ENCODE results near the gene DENND1A. TPM values are rescaled to one million over a fixed set of nuclear protein-coding genes. Genes with fewer than 3 reads are reported as not detected.
"Not testable (repeated sequence)": the region's sequence is repeated elsewhere in the genome, so short reads cannot be mapped to it uniquely, and the experiment has no call there.

Gene DENND1A
- total RNA-seq, 1 donor from 2014 or later: 24.0 TPM

GRCh38 chr9:123922431-123922830, 7.5 kb downstream of the DENND1A start:
- no peak for DNase-seq

- DNase-seq: no peak
These were observed 15.3 kb downstream of the DENND1A start for GRCh38 chr9:123914517-123915196.

- DNase-seq: no peak
These were observed 17.6 kb downstream of the DENND1A start for GRCh38 chr9:123912167-123912897.

GRCh38 chr9:123911024-123911423, 18.9 kb downstream of the DENND1A start:
- DNase-seq: no peak

- DNase-seq: not testable (repeated sequence)
These were observed 20.7 kb downstream of the DENND1A start for GRCh38 chr9:123909192-123909591.

- not testable (repeated sequence) for DNase-seq
These were observed 26.4 kb downstream of the DENND1A start for GRCh38 chr9:123903550-123903949.

GRCh38 chr9:123894822-123895221, 35.1 kb downstream of the DENND1A start:
- no peak for DNase-seq

GRCh38 chr9:123893831-123894460, 36.0 kb downstream of the DENND1A start:
- no peak for DNase-seq

GRCh38 chr9:123893115-123893514, 36.8 kb downstream of the DENND1A start:
- no peak for DNase-seq

GRCh38 chr9:123887837-123888236, 42.1 kb downstream of the DENND1A start:
- DNase-seq: no peak

- DNase-seq: not testable (repeated sequence)
These were observed 44.1 kb downstream of the DENND1A start for GRCh38 chr9:123885834-123886233.

GRCh38 chr9:123883634-123884033, 46.3 kb downstream of the DENND1A start:
- DNase-seq: no peak

GRCh38 chr9:123881604-123882003, 48.3 kb downstream of the DENND1A start:
- DNase-seq: no peak

- DNase-seq: no peak
These were observed 49.5 kb downstream of the DENND1A start for GRCh38 chr9:123880420-123880819.

GRCh38 chr9:123876750-123877149, 53.2 kb downstream of the DENND1A start:
- no peak for DNase-seq

- no peak for DNase-seq
These were observed 57.2 kb downstream of the DENND1A start for GRCh38 chr9:123872710-123873109.

GRCh38 chr9:123871781-123872180, 58.1 kb downstream of the DENND1A start:
- DNase-seq: peak; percentile 88

- DNase-seq: no peak
These were observed 61.9 kb downstream of the DENND1A start for GRCh38 chr9:123868002-123868401.

GRCh38 chr9:123867034-123867433, 62.9 kb downstream of the DENND1A start:
- no peak for DNase-seq

- no peak for DNase-seq
These were observed 63.4 kb downstream of the DENND1A start for GRCh38 chr9:123866497-123866896.

- DNase-seq: no peak
These were observed 64.5 kb downstream of the DENND1A start for GRCh38 chr9:123865226-123866000.

- DNase-seq: no peak
These were observed 65.7 kb downstream of the DENND1A start for GRCh38 chr9:123864251-123864650.
